Stimulated activated CD8-positive, alpha-beta memory T cell treated with anti-CD3 and anti-CD28 coated beads, Interleukin-15, amount 100 ng/mL, for 48 hours (primary cell): Measurements from ENCODE around the gene OSBPL10.

Experiments
- DNase-seq, 2 donors: peaks; one replicate each; pipeline ENCODE4 v3.0.0-alpha.2; 2020; ENCODE audit warnings: low read depth in 2 of 2

Gene OSBPL10

GRCh38 chr3:31667582-31667981, 313.5 kb downstream of the OSBPL10 start:
- no peak for DNase-seq

GRCh38 chr3:31664031-31664430, 317.0 kb downstream of the OSBPL10 start:
- no peak for DNase-seq

GRCh38 chr3:31661993-31662670, 318.9 kb downstream of the OSBPL10 start:
- no peak for DNase-seq

DNA sequence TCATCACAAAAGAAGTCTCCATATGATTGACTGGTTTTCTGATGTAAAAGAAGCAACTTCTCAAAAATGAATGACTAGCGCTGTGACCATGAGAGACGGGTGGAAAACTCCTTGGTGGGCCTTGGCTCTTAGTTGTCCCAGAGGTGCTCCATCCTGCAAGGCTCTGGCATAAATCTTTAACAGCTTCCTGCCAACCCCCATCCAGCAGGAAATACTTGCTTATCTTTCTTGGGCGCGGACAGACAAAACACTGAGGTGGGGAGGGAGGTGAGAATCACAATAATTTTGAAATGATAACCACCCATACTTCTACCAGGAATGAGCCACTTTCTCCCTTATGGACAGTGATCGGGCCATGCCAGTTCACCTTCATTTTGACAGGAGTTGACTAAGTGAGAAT, 319.8 kb downstream of the OSBPL10 start:
- DNase-seq = no peak

DNA sequence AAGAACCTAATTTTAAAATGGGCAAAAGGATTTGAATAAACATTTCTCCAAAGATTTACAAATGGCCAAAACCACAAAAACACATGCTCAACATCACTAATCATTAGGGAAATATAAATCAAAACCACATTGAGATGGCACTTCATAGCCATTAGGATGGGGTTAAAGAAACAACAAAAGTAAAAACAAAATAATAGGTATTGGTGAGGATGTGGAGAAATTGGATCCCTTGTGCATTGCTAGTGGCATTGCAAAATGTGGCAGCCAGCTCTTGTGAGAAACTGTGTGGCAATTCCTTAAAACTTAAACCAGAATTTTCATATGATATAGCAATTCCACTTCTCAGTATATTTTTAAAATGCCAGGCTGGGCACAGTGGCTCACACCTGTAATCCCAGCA, 321.8 kb downstream of the OSBPL10 start:
- no peak for DNase-seq

DNA sequence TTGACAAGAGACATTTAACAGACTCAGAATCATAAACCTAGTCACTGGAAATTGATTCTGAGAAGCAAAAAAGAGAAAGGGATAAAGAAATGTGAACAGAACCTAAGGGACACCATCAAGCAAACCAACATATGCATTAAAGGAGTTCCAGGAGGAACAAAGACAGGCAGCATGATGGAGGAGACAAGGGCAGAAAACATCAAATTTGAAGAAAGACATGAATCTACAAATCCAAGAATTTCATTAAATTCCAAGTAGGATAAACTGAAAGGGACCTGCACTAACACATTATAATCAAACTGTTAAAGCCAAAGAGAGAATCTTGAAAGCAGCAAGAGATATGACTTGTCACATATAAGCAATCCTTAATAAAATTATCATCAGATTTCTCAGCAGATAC, 326.1 kb downstream of the OSBPL10 start:
- no peak for DNase-seq

DNA sequence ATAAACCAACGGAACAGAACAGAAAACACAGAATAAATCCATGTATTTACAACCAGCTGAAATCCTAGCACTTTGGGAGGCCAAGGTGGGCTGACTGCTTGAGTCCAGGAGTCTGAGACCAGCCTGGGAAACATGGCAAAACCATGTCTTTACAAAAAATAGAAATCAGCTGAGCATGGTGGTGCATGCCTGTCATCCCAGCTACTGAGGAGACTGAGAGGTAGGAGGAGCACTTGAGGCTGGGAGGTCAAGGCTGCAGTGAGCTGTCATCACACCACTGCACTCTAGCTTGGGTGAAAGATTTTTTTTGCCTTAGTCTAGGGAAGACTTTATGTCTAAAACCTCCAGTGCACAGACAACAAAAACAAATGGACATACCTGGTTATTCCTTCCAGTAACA, 327.6 kb downstream of the OSBPL10 start:
- DNase-seq = no peak

- no peak for DNase-seq
Measured at GRCh38 chr3:31652296-31652695, 328.8 kb downstream of the OSBPL10 start.

DNA sequence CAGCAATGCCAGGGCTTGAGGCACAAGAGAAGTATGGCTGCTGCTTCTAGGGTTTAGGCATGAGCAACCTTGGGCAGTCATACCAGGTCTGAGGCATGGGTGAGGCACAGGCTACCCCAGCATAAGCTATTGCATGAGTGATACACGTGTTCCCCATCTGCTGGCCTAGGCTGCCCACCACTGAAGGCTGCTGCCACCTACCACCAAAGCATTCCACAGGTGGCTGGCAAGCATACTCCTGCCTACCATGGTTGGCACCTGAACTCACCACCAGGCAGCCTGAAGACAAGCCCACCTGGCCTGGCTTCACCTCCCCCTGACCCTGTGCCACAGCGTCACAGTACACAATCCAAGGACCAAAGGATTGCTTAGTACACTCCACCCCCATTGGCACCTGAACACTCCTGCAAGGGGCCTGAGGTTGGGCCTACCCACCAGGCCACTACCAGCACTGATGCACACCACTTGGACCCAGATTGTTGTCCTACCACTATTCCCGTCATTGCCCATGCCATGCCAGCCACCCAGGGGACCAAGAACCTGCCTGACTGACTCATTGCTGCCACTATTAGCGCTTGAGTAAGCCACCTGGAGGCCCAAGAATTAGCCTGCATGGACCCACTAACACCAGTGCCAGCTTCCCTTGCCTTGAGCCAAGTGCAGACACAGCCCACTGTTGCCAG, 332.6 kb downstream of the OSBPL10 start:
- no peak for DNase-seq

- no peak for DNase-seq
Measured at GRCh38 chr3:31645256-31645655, 335.8 kb downstream of the OSBPL10 start.

- no peak for DNase-seq
Measured at GRCh38 chr3:31639828-31640227, 341.2 kb downstream of the OSBPL10 start.

GRCh38 chr3:31636694-31637442, 344.2 kb downstream of the OSBPL10 start:
- no peak for DNase-seq

GRCh38 chr3:31636049-31636448, 345.0 kb downstream of the OSBPL10 start:
- DNase-seq = no peak

- no peak for DNase-seq
Measured at GRCh38 chr3:31635545-31635944, 345.5 kb downstream of the OSBPL10 start.

DNA sequence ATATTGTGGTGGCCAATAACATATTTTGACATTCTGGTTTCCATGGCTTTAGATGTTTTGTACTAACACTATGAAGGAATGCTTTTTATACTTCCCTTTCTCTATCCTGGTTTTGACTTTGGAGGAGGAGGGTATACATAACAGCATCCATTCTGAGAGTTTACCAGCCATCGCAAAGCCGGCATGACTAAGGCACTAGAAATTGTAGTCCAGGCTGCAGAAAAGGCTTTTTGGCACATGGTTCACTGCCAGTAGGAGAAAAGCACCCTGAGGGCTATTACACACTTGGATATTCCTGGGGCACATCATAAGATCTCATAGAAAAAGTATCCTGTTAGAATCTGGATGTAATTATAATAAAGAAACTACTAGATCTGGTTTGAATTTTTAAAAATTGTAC, 346.6 kb downstream of the OSBPL10 start:
- no peak for DNase-seq

DNA sequence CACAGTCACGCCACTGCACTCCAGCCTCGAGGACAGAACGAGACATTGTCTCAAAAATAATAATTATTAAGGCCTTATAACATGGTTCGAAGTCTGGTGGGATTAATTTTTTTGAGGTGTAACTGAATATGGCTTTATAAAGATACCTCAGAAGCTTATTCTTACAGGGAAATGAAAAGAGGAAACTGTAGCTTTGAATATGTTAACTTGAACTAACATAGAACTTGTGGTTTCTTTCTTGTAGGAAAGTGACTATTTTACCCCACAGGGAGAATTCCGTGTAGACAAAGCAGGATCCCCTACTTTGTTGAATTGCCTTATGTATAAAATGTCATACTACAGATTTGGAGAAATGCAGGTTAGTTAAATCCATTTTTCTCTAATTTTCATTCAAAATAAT, 352.0 kb downstream of the OSBPL10 start:
- DNase-seq = no peak

GRCh38 chr3:31625358-31625757, 355.7 kb downstream of the OSBPL10 start:
- no peak for DNase-seq

GRCh38 chr3:31624083-31624709, 356.9 kb downstream of the OSBPL10 start:
- no peak for DNase-seq

GRCh38 chr3:31622636-31623288, 358.3 kb downstream of the OSBPL10 start:
- DNase-seq = no peak

- no peak for DNase-seq
Measured at GRCh38 chr3:31621314-31621713, 359.7 kb downstream of the OSBPL10 start.

- DNase-seq = no peak
Measured at GRCh38 chr3:31620656-31621055, 360.4 kb downstream of the OSBPL10 start.

GRCh38 chr3:31616711-31617110, 364.4 kb downstream of the OSBPL10 start:
- DNase-seq = no peak
